HG03139 (cell line): Measurements from ENCODE around the gene CDK5RAP2.
A peak's percentile ranks its signal among the peaks of the same experiment; 100 is the strongest.
"Not testable (repeated sequence)": the region's sequence is repeated elsewhere in the genome, so short reads cannot be mapped to it uniquely, and the experiment has no call there.

Source experiments
- ATAC-seq: cut with Tn5 transposase; IDR thresholded peaks from one replicate; pipeline ENCODE4 v1.9.1; 2021; ENCODE audit not compliant: unreplicated experiment

CDK5RAP2 gene

GRCh38 chr9:120580051-120580896 lies at the start of gene CDK5RAP2:
CDK5RAP2 (minus strand) TSS chr9:120580167; CDS start chr9:120579978, 189 bp downstream.
- peak; percentile 86 for ATAC-seq

- not testable (repeated sequence) for ATAC-seq
These were observed 49.0 kb upstream of the CDK5RAP2 start for GRCh38 chr9:120628925-120629497.

GRCh38 chr9:120628207-120628924 lies 48.4 kb upstream of the CDK5RAP2 start:
- ATAC-seq: no peak

GRCh38 chr9:120627073-120627472 lies 47.1 kb upstream of the CDK5RAP2 start:
- ATAC-seq: no peak

- ATAC-seq: no peak
These were observed 46.5 kb upstream of the CDK5RAP2 start for GRCh38 chr9:120626512-120626911.

GRCh38 chr9:120625222-120625621 lies 45.3 kb upstream of the CDK5RAP2 start:
- no peak for ATAC-seq

GRCh38 chr9:120622790-120623189 lies 42.8 kb upstream of the CDK5RAP2 start:
- no peak for ATAC-seq

- no peak for ATAC-seq
These were observed 42.0 kb upstream of the CDK5RAP2 start for GRCh38 chr9:120621941-120622340.

GRCh38 chr9:120619751-120620655 lies 40.0 kb upstream of the CDK5RAP2 start:
- ATAC-seq: peak; percentile 73

GRCh38 chr9:120616966-120617935 lies 37.3 kb upstream of the CDK5RAP2 start:
- no peak for ATAC-seq

- no peak for ATAC-seq
These were observed 32.3 kb upstream of the CDK5RAP2 start for GRCh38 chr9:120612218-120612617.

- ATAC-seq: no peak
These were observed 31.7 kb upstream of the CDK5RAP2 start for GRCh38 chr9:120611690-120612068.

GRCh38 chr9:120610975-120611689 lies 31.2 kb upstream of the CDK5RAP2 start:
- ATAC-seq: no peak

GRCh38 chr9:120609636-120610035 lies 29.7 kb upstream of the CDK5RAP2 start:
- ATAC-seq: no peak

GRCh38 chr9:120608421-120608820 lies 28.5 kb upstream of the CDK5RAP2 start:
- no peak for ATAC-seq

- ATAC-seq: no peak
These were observed 23.6 kb upstream of the CDK5RAP2 start for GRCh38 chr9:120603591-120603990.

GRCh38 chr9:120603010-120603409 lies 23.0 kb upstream of the CDK5RAP2 start:
- no peak for ATAC-seq

- no peak for ATAC-seq
These were observed 13.9 kb upstream of the CDK5RAP2 start for GRCh38 chr9:120593955-120594277.
